Measurements from ENCODE around the gene PRLHR.

Gene PRLHR

GRCh38 chr10:118629211-118629610, 33.8 kb upstream of the PRLHR start:
- H3K9me3 ChIP-seq, result no peaks in the 10 kb centered on the region
- peaks cover 56% of the 10 kb centered on the region for H3K27me3 ChIP-seq
- H3K27ac ChIP-seq, result no peak overlapping the region
- no peaks in the 10 kb centered on the region for H3K4me1 ChIP-seq (ENCODE audit: control insufficient read depth in 1 of 2, insufficient read depth in 1 of 2, low read depth in 1 of 2, low read length in 1 of 2)
- no peak for TF ChIP-seq CTCF (IDR thresholded peaks at IDR 0.05)
- no peaks in the 10 kb centered on the region for H3K36me3 ChIP-seq
- no peak overlapping the region for H3K4me3 ChIP-seq (ENCODE audit: low read depth in 1 of 2, low read length in 1 of 2)

GRCh38 chr10:118628397-118628796, 32.9 kb upstream of the PRLHR start:
- no peak overlapping the region for H3K4me3 ChIP-seq (ENCODE audit: low read depth in 1 of 2, low read length in 1 of 2)
- H3K27ac ChIP-seq, result no peak overlapping the region
- no peaks in the 10 kb centered on the region for H3K9me3 ChIP-seq
- no peaks in the 10 kb centered on the region for H3K36me3 ChIP-seq
- no peak for TF ChIP-seq CTCF (IDR thresholded peaks at IDR 0.05)
- peaks cover 52% of the 10 kb centered on the region for H3K27me3 ChIP-seq
- no peaks in the 10 kb centered on the region for H3K4me1 ChIP-seq (ENCODE audit: control insufficient read depth in 1 of 2, insufficient read depth in 1 of 2, low read depth in 1 of 2, low read length in 1 of 2)

GRCh38 chr10:118626953-118627352, 31.5 kb upstream of the PRLHR start:
- Histone ChIP-seq H3K4me3 (ENCODE audit: low read depth in 1 of 2, low read length in 1 of 2) (no peak overlapping the region), H3K9me3 (no peaks in the 10 kb centered on the region), H3K4me1 (ENCODE audit: control insufficient read depth in 1 of 2, insufficient read depth in 1 of 2, low read depth in 1 of 2, low read length in 1 of 2) (no peaks in the 10 kb centered on the region), H3K36me3 (no peaks in the 10 kb centered on the region), H3K27ac (no peak overlapping the region), H3K27me3 (peaks cover 45% of the 10 kb centered on the region)
- no peak for TF ChIP-seq CTCF (IDR thresholded peaks at IDR 0.05)

GRCh38 chr10:118625504-118625903, 30.1 kb upstream of the PRLHR start:
- Histone ChIP-seq H3K27ac (no peak overlapping the region), H3K9me3 (no peaks in the 10 kb centered on the region), H3K4me3 (ENCODE audit: low read depth in 1 of 2, low read length in 1 of 2) (no peak overlapping the region), H3K36me3 (no peaks in the 10 kb centered on the region), H3K27me3 (peaks cover 41% of the 10 kb centered on the region), H3K4me1 (ENCODE audit: control insufficient read depth in 1 of 2, insufficient read depth in 1 of 2, low read depth in 1 of 2, low read length in 1 of 2) (no peaks in the 10 kb centered on the region)
- no peak for TF ChIP-seq CTCF (IDR thresholded peaks at IDR 0.05)

- Histone ChIP-seq H3K9me3 (no peaks in the 10 kb centered on the region), H3K27me3 (peaks cover 39% of the 10 kb centered on the region), H3K4me3 (ENCODE audit: low read depth in 1 of 2, low read length in 1 of 2) (no peak overlapping the region), H3K4me1 (ENCODE audit: control insufficient read depth in 1 of 2, insufficient read depth in 1 of 2, low read depth in 1 of 2, low read length in 1 of 2) (no peaks in the 10 kb centered on the region), H3K27ac (no peak overlapping the region), H3K36me3 (no peaks in the 10 kb centered on the region)
- TF ChIP-seq CTCF (IDR thresholded peaks at IDR 0.05), result no peak
Observed at GRCh38 chr10:118624747-118625146, 29.3 kb upstream of the PRLHR start.

Data from neutrophil (primary cell).